ENCODE results near the gene ENTPD8.

GRCh38 chr9:137465000-137465719 lies 24.0 kb upstream of the ENTPD8 start:
- TF ChIP-seq CTCF (IDR thresholded peaks at IDR 0.05): no peak
- TF ChIP-seq POLR2A (IDR thresholded peaks at IDR 0.05): no peak

Data from esophagus squamous epithelium (tissue), 4 donors.